MCF 10A (cell line): ENCODE data around the gene RANBP6. TPM values are rescaled to one million over a fixed set of nuclear protein-coding genes. Genes with fewer than 3 reads are reported as not detected.
A peak's percentile ranks its signal among the peaks of the same experiment; 100 is the strongest.

ENCODE experiments used
- BruUV-seq: library from RNA; stranded (reverse); fragments of 400-500 nt; replicated peaks from 2 replicates; lab custom pipeline; 2021; lab: Mats Ljungman, UMichigan
- CTCF ChIA-PET: fragments of 300-600 bp; sonication (Branson Sonifier 250); formaldehyde crosslinking; extraction: SDS; loops from one replicate; lab custom pipeline; 2021; ENCODE audit warnings: antibody characterized with exemption, inconsistent platforms; lab: Yijun Ruan, JAX
- POLR2A ChIA-PET: fragments of 300-600, 350-650 bp; sonication (Branson Sonifier 250); formaldehyde crosslinking; extraction: SDS; loops from one replicate; lab custom pipeline; 2020; ENCODE audit warnings: antibody characterized with exemption, inconsistent platforms; lab: Yijun Ruan, JAX
- DNase-seq: peaks from one replicate; pipeline ENCODE4 v3.0.0-alpha.2; 2018; ENCODE audit not compliant: unreplicated experiment
- H3K27ac Mint-ChIP-seq: one replicate; pipeline ENCODE4 v1.8.0; 2022; ENCODE audit warnings: mild to moderate bottlenecking, low read depth, mixed read lengths; ENCODE audit not compliant: unreplicated experiment
- H3K27me3 Mint-ChIP-seq: one replicate; pipeline ENCODE4 v1.8.0; 2022; ENCODE audit warnings: mixed read lengths; ENCODE audit not compliant: insufficient read depth, unreplicated experiment
- H3K36me3 Mint-ChIP-seq: one replicate; pipeline ENCODE4 v1.8.0; 2022; ENCODE audit warnings: mild to moderate bottlenecking, moderate library complexity, mixed read lengths; ENCODE audit not compliant: insufficient read depth, unreplicated experiment
- H3K4me1 Mint-ChIP-seq: one replicate; pipeline ENCODE4 v1.8.0; 2022; ENCODE audit warnings: mixed read lengths; ENCODE audit not compliant: insufficient read depth, unreplicated experiment
- H3K4me3 Mint-ChIP-seq: one replicate; pipeline ENCODE4 v1.8.0; 2022; ENCODE audit warnings: mild to moderate bottlenecking, moderate library complexity, mixed read lengths; ENCODE audit not compliant: unreplicated experiment
- H3K9me3 Mint-ChIP-seq: one replicate; pipeline ENCODE4 v1.8.0; 2022; ENCODE audit warnings: mixed read lengths; ENCODE audit not compliant: unreplicated experiment
- intact Hi-C: fragments of 100-400 bp; cut with micrococcal nuclease; formaldehyde crosslinking; loops from 2 replicates; pipeline ENCODE4 v1.14.1; 2022
- total RNA-seq: library from RNA; stranded (reverse); gene quantifications from 2 replicates; pipeline ENCODE4 v1.2.3, GENCODE V29; 2022
- TF ChIP-seq, protein P1 (sequence below): fragments of 200-600 bp; IDR thresholded peaks from one replicate; pipeline ENCODE4 v1.8.0; 2022; ENCODE audit warnings: antibody characterized with exemption, mild to moderate bottlenecking; ENCODE audit not compliant: unreplicated experiment

Gene RANBP6
- total RNA-seq, 1 experiment from 2014 or later = 13.9 TPM

DNA sequence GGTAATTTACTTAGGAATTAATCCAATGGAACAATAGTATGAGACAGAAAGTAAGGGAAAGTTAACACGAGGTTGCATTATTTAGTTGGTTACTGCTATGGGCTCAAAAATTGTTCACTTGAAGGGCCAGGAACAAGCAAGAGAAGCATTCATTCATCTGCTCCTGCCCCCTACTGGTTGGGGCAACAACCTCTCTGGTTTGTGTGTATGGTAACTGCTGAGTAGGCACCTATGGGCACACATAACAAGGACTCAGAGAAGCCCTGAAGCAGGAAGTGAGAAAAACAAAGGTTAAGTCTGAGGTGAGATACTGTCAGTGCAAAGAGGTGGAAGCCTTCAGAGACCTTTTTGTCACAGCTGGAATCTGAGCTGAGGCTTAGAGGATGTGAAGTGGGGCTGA, 34.4 kb upstream of the RANBP6 start:
- ChIA-PET CTCF (interaction anchor here (1.8 to 8.0 kb wide), 3 partner anchors 26 to 256 kb away, joined by 10 to 141 read pairs (median 13); no protein-coding TSS in a partner anchor), POLR2A (no interaction called here)
- Mint-ChIP-seq H3K36me3 (no peaks in the 10 kb centered on the region), H3K9me3 (no peaks in the 10 kb centered on the region), H3K4me3 (no peak overlapping the region), H3K27ac (no peak overlapping the region), H3K4me1 (peaks cover 11% of the 10 kb centered on the region), H3K27me3 (no peaks in the 10 kb centered on the region)
- BruUV-seq = no TSS peak
- intact Hi-C loops = loop anchor here (10.0 kb wide), 1 partner anchor 615 kb away; no protein-coding TSS in a partner anchor
- peak; percentile 56 for DNase-seq
- TF ChIP-seq, protein P1, sequence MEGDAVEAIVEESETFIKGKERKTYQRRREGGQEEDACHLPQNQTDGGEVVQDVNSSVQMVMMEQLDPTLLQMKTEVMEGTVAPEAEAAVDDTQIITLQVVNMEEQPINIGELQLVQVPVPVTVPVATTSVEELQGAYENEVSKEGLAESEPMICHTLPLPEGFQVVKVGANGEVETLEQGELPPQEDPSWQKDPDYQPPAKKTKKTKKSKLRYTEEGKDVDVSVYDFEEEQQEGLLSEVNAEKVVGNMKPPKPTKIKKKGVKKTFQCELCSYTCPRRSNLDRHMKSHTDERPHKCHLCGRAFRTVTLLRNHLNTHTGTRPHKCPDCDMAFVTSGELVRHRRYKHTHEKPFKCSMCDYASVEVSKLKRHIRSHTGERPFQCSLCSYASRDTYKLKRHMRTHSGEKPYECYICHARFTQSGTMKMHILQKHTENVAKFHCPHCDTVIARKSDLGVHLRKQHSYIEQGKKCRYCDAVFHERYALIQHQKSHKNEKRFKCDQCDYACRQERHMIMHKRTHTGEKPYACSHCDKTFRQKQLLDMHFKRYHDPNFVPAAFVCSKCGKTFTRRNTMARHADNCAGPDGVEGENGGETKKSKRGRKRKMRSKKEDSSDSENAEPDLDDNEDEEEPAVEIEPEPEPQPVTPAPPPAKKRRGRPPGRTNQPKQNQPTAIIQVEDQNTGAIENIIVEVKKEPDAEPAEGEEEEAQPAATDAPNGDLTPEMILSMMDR = peak; percentile 23

DNA sequence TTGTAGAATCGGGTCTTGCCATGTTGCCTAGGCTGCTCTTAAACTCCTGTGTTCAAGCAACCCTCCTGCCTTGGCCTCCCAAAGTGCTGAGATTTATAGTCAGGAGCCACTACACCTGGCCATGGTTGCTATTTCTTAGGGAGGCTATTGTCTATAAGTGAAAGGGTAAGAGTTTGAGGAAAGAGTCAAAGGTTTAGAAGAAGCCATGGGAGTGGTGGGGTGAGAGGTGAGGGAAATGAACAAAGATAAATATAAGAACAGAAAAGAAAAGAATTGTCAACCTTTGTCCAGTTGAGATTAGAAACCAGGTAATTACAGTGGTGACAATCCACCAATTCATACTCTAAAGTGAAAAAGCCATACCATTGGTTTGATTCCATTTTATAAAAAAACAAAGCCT, 32.6 kb upstream of the RANBP6 start:
- TF ChIP-seq, protein P1 = no peak

DNA sequence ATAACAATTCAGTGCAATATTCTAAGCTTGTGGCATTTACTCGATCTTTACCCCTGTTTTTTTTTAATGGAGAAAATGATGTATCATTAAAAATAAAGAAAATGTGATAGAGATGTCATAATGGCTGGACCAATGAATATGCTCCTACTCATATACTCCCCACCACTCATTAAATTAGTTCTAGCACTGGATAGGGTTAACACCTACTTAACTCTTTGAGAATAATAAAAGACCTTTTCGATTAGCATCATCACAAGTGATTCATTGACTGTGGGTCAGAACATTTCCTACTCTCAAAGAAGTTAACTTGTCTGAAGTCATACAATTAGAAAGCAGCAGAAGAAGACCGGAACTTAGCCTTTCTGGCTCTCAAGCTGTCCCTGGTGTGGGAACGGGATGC, 31.6 kb upstream of the RANBP6 start:
- no peak overlapping the region for H3K27ac Mint-ChIP-seq
- H3K36me3 Mint-ChIP-seq = no peaks in the 10 kb centered on the region
- ChIA-PET CTCF (interaction anchor here (0.5 to 1.7 kb wide), 4 partner anchors 32 to 259 kb away, joined by 3 to 14 read pairs (median 6); partner anchors contain the start of gene RANBP6), POLR2A (no interaction called here)
- BruUV-seq = no TSS peak
- H3K9me3 Mint-ChIP-seq = no peaks in the 10 kb centered on the region
- H3K4me3 Mint-ChIP-seq = no peak overlapping the region
- H3K4me1 Mint-ChIP-seq = peaks cover under 1% of the 10 kb centered on the region
- H3K27me3 Mint-ChIP-seq = peaks cover 3% of the 10 kb centered on the region
- DNase-seq = no peak
- intact Hi-C loops = no loop called here
- TF ChIP-seq, protein P1 = no peak

More for the DNA sequence above, 32.6 kb upstream of the RANBP6 start:
- H3K4me3 Mint-ChIP-seq = no peak overlapping the region
- ChIA-PET POLR2A (no interaction called here), CTCF (interaction anchor here (1.8 to 8.0 kb wide), 2 partner anchors 162 to 258 kb away, joined by 13 to 141 read pairs; no protein-coding TSS in a partner anchor)
- intact Hi-C loops = no loop called here
- no peak overlapping the region for H3K27ac Mint-ChIP-seq
- H3K27me3 Mint-ChIP-seq = no peaks in the 10 kb centered on the region
- no TSS peak for BruUV-seq
- no peaks in the 10 kb centered on the region for H3K9me3 Mint-ChIP-seq
- peaks cover 5% of the 10 kb centered on the region for H3K4me1 Mint-ChIP-seq
- DNase-seq = no peak
- H3K36me3 Mint-ChIP-seq = no peaks in the 10 kb centered on the region

DNA sequence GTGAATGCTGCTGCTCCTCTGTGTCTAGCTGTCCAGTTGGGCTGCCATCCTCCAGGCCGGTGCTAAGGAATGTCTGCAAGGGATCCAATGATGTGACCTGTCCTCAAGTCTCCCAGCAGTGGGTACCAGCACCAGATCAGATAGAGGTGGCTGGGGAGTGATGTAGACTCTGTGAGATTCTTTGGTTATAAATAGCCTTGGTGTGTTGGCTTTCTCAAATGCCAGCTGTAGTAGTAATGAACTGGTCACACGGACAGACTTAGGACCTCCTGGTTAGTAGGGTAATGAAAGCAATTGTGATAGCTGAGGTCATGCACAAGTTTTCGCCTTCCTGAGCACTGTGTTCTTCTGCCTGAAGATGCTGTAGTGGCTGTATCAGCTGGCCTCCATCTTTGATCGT, 29.9 kb upstream of the RANBP6 start:
- ChIA-PET CTCF (interaction anchor here (0.5 to 2.1 kb wide), 8 partner anchors 22 to 522 kb away, joined by 3 to 14 read pairs (median 4); no protein-coding TSS in a partner anchor), POLR2A (no interaction called here)
- no TSS peak for BruUV-seq
- H3K9me3 Mint-ChIP-seq = no peaks in the 10 kb centered on the region
- intact Hi-C loops = no loop called here
- H3K4me1 Mint-ChIP-seq = no peaks in the 10 kb centered on the region
- no peak overlapping the region for H3K27ac Mint-ChIP-seq
- H3K27me3 Mint-ChIP-seq = peaks cover 15% of the 10 kb centered on the region
- no peaks in the 10 kb centered on the region for H3K36me3 Mint-ChIP-seq
- DNase-seq = no peak
- no peak overlapping the region for H3K4me3 Mint-ChIP-seq
- TF ChIP-seq, protein P1 = no peak
